GM10847 (cell line): Measurements from ENCODE around the gene CCDC137.

Experiments
- POLR2A ChIP-seq: IDR thresholded peaks from 2 replicates; pipeline ENCODE4 v1.6.1; 2011; ENCODE audit not compliant: insufficient read length; ENCODE audit errors: extremely low read depth

CCDC137 gene

GRCh38 chr17:81713556-81714411 lies 47.2 kb downstream of the CCDC137 start:
- no peak for TF ChIP-seq POLR2A

- TF ChIP-seq POLR2A, result no peak
These were observed 48.0 kb downstream of the CCDC137 start for GRCh38 chr17:81714412-81715106.

- no peak for TF ChIP-seq POLR2A
These were observed 48.8 kb downstream of the CCDC137 start for GRCh38 chr17:81715107-81715871.

GRCh38 chr17:81715872-81716673 lies 49.5 kb downstream of the CCDC137 start:
- TF ChIP-seq POLR2A, result no peak

- no peak for TF ChIP-seq POLR2A
These were observed 50.1 kb downstream of the CCDC137 start for GRCh38 chr17:81716674-81716996.

- TF ChIP-seq POLR2A, result no peak
These were observed 50.7 kb downstream of the CCDC137 start for GRCh38 chr17:81717049-81717765.

- TF ChIP-seq POLR2A, result no peak
These were observed 51.2 kb downstream of the CCDC137 start for GRCh38 chr17:81717766-81718089.

GRCh38 chr17:81719410-81720266 lies 53.1 kb downstream of the CCDC137 start:
- TF ChIP-seq POLR2A, result no peak

- TF ChIP-seq POLR2A, result no peak
These were observed 53.9 kb downstream of the CCDC137 start for GRCh38 chr17:81720267-81721071.

- TF ChIP-seq POLR2A, result no peak
These were observed 55.9 kb downstream of the CCDC137 start for GRCh38 chr17:81722184-81723120.
